K562 (cell line): ENCODE results near the gene BGLAP.

Experiments
- EHMT2 ChIP-seq: fragments of 450-650 bp; IDR thresholded peaks from 2 replicates; pipeline ENCODE4 v1.6.1; 2018; ENCODE audit warnings: antibody characterized with exemption
- HMGXB4 ChIP-seq: sonication (generic); formaldehyde crosslinking; IDR thresholded peaks from 2 replicates; pipeline ENCODE4 v1.8.1; 2023; ENCODE audit warnings: mild to moderate bottlenecking, missing genetic modification reagents
- IFI16 ChIP-seq: fragments of 250-450 bp; sonication (Bioruptor Pico); IDR thresholded peaks from 2 replicates; pipeline ENCODE4 v2.1.2; 2022; ENCODE audit warnings: mild to moderate bottlenecking, inconsistent platforms
- MBD2 ChIP-seq: sonication (generic); IDR thresholded peaks from 2 replicates; pipeline ENCODE4 v1.6.1; 2016; ENCODE audit warnings: low read depth, borderline replicate concordance
- PREB ChIP-seq: sonication (generic); formaldehyde crosslinking; IDR thresholded peaks from 2 replicates; pipeline ENCODE4 v1.8.1; 2023; ENCODE audit warnings: mild to moderate bottlenecking, missing genetic modification reagents
- TRIM25 ChIP-seq: fragments of 450-650 bp; IDR thresholded peaks from 2 replicates; pipeline ENCODE4 v1.7.0; 2016; ENCODE audit warnings: borderline replicate concordance
- ZNF12 ChIP-seq: sonication (generic); formaldehyde crosslinking; IDR thresholded peaks from 2 replicates; pipeline ENCODE4 v1.4.0; 2020; ENCODE audit warnings: mild to moderate bottlenecking, missing genetic modification reagents
- ZNF124 ChIP-seq: sonication (generic); formaldehyde crosslinking; IDR thresholded peaks from 2 replicates; pipeline ENCODE4 v1.8.1; 2022; ENCODE audit warnings: missing genetic modification reagents

GRCh38 chr1:156248323-156248683, 6.3 kb downstream of the BGLAP start:
- TF ChIP-seq ZNF124 (no peak), PREB (CRISPR knock-in tag) (no peak), MBD2 (no peak), ZNF12 (CRISPR knock-in tag) (no peak), TRIM25 (no peak), HMGXB4 (CRISPR knock-in tag) (no peak), EHMT2 (no peak), IFI16 (CRISPR knock-in tag) (no peak)
